IMR-90 (cell line): ENCODE measurements around the gene ZNF407.

Experiments
- CTCF ChIP-seq: conservative IDR thresholded peaks from 2 replicates; pipeline ENCODE4 v1.5.1; 2012; ENCODE audit warnings: mild to moderate bottlenecking, low read depth, low read length, improper control_type of control experiment
- FOS ChIP-seq: fragments of 150-350 bp; IDR thresholded peaks from 2 replicates; pipeline ENCODE4 v1.6.1; 2016; ENCODE audit warnings: low read depth, low read length
- MAZ ChIP-seq: IDR thresholded peaks from 2 replicates; pipeline ENCODE4 v1.6.1; 2012; ENCODE audit warnings: low read depth, mild to moderate bottlenecking, low read length, improper control_type of control experiment, moderate library complexity, borderline replicate concordance

DNA sequence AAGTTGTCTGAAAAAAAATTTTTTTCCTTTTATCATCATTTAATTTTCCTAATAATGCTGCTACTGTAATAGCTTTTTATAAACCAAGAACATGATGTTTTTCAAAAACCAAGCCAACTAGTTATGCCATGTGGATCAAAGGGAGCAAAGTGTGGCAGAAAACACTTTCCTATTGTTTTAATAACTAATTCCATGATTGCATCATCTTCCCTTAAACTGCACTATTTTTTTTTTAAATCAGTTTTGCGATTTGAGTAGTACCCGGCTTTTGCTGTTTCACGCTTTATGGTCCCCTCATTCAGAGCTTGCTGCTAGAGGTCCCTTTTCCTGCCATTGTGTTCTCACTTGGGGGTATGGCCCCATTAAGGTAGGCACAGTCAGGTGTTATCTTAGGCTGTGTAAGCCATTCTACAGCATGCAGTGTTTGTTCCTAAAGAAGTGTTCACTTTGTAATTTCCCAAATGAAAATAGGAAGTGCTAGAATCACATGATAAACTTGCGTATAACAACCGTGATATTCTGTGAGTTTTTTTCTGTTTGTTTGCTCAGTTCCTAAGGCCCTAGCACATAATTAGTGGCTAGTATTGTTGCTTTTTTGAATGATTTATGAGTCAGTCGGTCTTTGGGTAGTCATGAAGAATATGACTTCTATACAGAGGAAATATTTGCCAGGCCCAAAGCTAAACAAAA lies 385.4 kb downstream of the ZNF407 start:
- TF ChIP-seq MAZ (no peak), FOS (no peak), CTCF (no peak)
